Neuronal stem cell (in vitro differentiated cells): ENCODE measurements around the gene SLC25A39. TPM values are rescaled to one million over a fixed set of nuclear protein-coding genes. Genes with fewer than 3 reads are reported as not detected.

Experiments
- small RNA-seq: library from polyadenylated mRNA; stranded (forward); fragments of <200 nt; extraction: miRNeasy Mini kit (QIAGEN cat#:217004); gene quantifications from one replicate; pipeline ENCODE3, GENCODE V24; 2013; ENCODE audit not compliant: insufficient read depth

Gene SLC25A39

Small RNA genes within 50 kb of the gene (small RNA-seq; reads per million reads assigned to genes)
- gene RF00012 (not detected), gene RN7SL507P (not detected), gene RNU6-453P (not detected)
